ENCODE data around the gene UNC119.

DNA sequence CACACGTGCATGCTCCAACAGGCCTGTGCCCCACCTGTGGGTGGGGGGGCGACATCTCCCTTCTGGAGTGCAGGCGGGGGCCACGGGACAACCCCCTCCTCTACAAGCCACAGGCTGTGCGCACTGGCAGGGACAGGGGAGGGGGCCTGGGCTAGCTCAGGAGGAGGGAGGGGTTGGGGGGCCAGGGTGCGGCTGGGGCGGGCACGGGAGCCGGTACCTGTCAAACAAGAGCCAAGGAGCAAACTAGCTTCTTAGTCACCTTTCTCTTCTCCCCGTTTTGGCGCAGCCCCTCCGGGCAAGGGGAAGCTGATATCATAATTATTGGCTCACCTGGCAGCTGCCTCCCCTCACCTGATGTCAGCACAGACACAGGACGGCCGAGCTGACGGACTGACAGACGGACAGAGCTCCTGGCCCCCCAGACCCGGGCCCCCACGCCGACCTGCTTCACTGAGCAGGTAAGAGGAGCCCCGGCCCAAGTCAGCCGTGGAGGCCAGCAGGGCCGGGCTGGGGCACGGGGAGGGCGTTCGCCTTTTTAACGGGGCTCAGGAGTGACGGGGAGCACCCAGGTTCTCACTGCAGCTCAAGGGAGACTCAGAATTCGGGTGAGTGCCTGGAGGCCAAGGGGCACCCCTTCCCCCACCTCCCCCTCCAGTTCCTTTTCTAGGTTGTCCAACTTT, 46.3 kb downstream of the UNC119 start, which contains the start of gene FOXN1:
- TF ChIP-seq, protein P1, sequence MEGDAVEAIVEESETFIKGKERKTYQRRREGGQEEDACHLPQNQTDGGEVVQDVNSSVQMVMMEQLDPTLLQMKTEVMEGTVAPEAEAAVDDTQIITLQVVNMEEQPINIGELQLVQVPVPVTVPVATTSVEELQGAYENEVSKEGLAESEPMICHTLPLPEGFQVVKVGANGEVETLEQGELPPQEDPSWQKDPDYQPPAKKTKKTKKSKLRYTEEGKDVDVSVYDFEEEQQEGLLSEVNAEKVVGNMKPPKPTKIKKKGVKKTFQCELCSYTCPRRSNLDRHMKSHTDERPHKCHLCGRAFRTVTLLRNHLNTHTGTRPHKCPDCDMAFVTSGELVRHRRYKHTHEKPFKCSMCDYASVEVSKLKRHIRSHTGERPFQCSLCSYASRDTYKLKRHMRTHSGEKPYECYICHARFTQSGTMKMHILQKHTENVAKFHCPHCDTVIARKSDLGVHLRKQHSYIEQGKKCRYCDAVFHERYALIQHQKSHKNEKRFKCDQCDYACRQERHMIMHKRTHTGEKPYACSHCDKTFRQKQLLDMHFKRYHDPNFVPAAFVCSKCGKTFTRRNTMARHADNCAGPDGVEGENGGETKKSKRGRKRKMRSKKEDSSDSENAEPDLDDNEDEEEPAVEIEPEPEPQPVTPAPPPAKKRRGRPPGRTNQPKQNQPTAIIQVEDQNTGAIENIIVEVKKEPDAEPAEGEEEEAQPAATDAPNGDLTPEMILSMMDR (IDR thresholded peaks at IDR 0.05), result no peak
- TF ChIP-seq EP300 (IDR thresholded peaks at IDR 0.05) (no peak), POLR2A (IDR thresholded peaks at IDR 0.05) (no peak), POLR2AphosphoS5 (IDR thresholded peaks at IDR 0.05) (no peak)
